Ectodermal cell (in vitro differentiated cells): Measurements from ENCODE around the gene PEF1.

Experiments
- H3K27ac ChIP-seq: 2 replicates; pipeline ENCODE4 v1.7.0; 2013; ENCODE audit warnings: mild to moderate bottlenecking, low read depth, low read length; ENCODE audit not compliant: insufficient read depth, poor library complexity, severe bottlenecking
- H3K27me3 ChIP-seq: 2 replicates; pipeline ENCODE4 v1.7.0; 2013; ENCODE audit warnings: mild to moderate bottlenecking, low read length; ENCODE audit not compliant: insufficient read depth, control insufficient read depth, poor library complexity, severe bottlenecking
- H3K36me3 ChIP-seq: one replicate; pipeline ENCODE4 v1.7.0; 2013; ENCODE audit warnings: low read length; ENCODE audit not compliant: control insufficient read depth, insufficient read depth
- H3K4me1 ChIP-seq: one replicate; pipeline ENCODE4 v1.7.0; 2013; ENCODE audit warnings: low read length; ENCODE audit not compliant: control insufficient read depth, insufficient read depth
- H3K4me3 ChIP-seq: 2 replicates; pipeline ENCODE4 v1.7.0; 2013; ENCODE audit warnings: low read depth, low read length, control low read depth; ENCODE audit not compliant: insufficient read depth
- H3K9me3 ChIP-seq: 2 replicates; pipeline ENCODE4 v1.7.0; 2013; ENCODE audit warnings: mild to moderate bottlenecking, low read length, moderate library complexity; ENCODE audit not compliant: control insufficient read depth
- WGBS, 2 experiments: methylation state at CpG; one replicate each; pipeline ENCODE4 v1.1.7; 2013; ENCODE audit warnings: missing lambda C conversion rate in 2 of 2; 5-methylcytosine and 5-hydroxymethylcytosine counted together

Gene PEF1

DNA sequence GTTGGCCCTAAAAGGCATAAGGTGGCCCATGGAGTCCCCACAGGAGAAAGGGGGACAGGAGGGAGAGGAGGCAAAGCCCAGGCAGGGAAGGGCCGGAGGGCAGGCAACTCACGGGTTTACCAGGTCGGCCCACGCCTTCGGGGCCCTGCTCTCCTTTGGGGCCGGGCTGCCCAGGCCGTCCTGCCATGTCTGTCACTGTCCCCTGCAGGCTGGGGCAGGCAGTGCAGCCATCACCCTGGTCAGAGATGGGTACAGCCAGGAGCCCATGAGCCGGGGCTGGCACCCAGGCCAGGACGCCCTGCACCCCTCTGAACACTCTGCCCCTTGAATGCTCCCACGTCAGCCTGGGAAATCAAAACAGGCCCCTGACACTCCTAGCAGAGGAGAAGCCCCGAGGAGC, 39.3 kb upstream of the PEF1 start:
- H3K4me3 ChIP-seq, result no peak overlapping the region
- H3K9me3 ChIP-seq, result no peaks in the 10 kb centered on the region
- peaks cover 9% of the 10 kb centered on the region for H3K4me1 ChIP-seq
- WGBS, 2 experiments, result 79 to 81% methylated on average over 11 of the region's 11 CpGs
- H3K27me3 ChIP-seq, result no peaks in the 10 kb centered on the region
- no peak overlapping the region for H3K27ac ChIP-seq
- H3K36me3 ChIP-seq, result no peaks in the 10 kb centered on the region

- no peaks in the 10 kb centered on the region for H3K9me3 ChIP-seq
- H3K27me3 ChIP-seq, result no peaks in the 10 kb centered on the region
- no peak overlapping the region for H3K27ac ChIP-seq
- H3K36me3 ChIP-seq, result no peaks in the 10 kb centered on the region
- no peak overlapping the region for H3K4me3 ChIP-seq
- 84 to 85% methylated on average over 9 of the region's 9 CpGs for WGBS, 2 experiments
- peaks cover 7% of the 10 kb centered on the region for H3K4me1 ChIP-seq
Measured at GRCh38 chr1:31681415-31681814, 36.7 kb upstream of the PEF1 start.

- no peaks in the 10 kb centered on the region for H3K36me3 ChIP-seq
Measured at GRCh38 chr1:31679676-31680230, 35.1 kb upstream of the PEF1 start.

DNA sequence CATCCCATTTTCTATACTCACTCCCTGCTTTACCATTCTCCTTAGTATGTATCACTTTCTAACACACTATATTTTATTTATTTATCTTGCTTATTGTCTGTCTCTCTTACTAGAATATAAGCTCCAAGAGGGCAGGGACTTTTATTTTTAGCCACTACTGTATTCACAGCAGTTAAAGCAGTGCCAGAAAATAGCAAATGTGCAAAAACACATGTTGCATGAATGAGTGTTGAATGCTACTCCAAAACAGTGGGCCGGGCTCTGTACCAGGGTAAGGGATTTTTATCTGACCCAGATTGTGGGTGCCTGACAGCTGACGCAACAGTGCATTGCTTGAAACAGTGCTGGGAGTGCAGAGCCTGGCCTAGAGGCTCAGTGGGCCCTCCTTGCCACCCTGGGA, 34.4 kb upstream of the PEF1 start:
- Histone ChIP-seq H3K27ac (no peak overlapping the region), H3K27me3 (no peaks in the 10 kb centered on the region), H3K4me1 (peaks cover 7% of the 10 kb centered on the region), H3K9me3 (no peaks in the 10 kb centered on the region), H3K4me3 (no peak overlapping the region), H3K36me3 (no peaks in the 10 kb centered on the region)
- 47 to 49% methylated on average over 2 of the region's 2 CpGs for WGBS, 2 experiments

More at GRCh38 chr1:31679676-31680230, 35.1 kb upstream of the PEF1 start:
- Histone ChIP-seq H3K27me3 (no peaks in the 10 kb centered on the region), H3K4me3 (no peak overlapping the region), H3K4me1 (peaks cover 7% of the 10 kb centered on the region), H3K9me3 (no peaks in the 10 kb centered on the region), H3K27ac (no peak overlapping the region)
- 91 to 92% methylated on average over 23 of the region's 23 CpGs for WGBS, 2 experiments

DNA sequence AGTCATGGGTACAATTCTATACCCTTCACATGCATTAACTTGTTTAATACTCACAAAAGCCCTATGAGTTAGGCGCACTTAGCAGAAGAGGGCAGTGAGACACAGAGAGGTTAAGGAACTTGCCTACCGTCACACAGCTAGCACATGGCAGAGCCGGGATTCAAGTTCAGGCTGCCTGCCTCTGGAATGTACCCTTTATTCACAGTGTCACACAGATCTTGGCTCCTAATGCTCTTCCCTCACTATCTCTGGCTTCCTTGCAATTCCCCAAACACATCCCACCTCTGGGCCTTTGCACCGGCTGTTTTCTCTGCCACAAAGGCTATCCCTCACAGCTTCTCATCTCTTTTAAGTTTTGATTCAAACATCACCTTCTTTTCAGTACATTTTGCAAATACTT, 34.0 kb upstream of the PEF1 start:
- Histone ChIP-seq H3K9me3 (no peaks in the 10 kb centered on the region), H3K27ac (no peak overlapping the region), H3K4me1 (peaks cover 7% of the 10 kb centered on the region), H3K4me3 (no peak overlapping the region), H3K36me3 (no peaks in the 10 kb centered on the region), H3K27me3 (no peaks in the 10 kb centered on the region)
- 91 to 92% methylated on average over 4 of the region's 4 CpGs for WGBS, 2 experiments

DNA sequence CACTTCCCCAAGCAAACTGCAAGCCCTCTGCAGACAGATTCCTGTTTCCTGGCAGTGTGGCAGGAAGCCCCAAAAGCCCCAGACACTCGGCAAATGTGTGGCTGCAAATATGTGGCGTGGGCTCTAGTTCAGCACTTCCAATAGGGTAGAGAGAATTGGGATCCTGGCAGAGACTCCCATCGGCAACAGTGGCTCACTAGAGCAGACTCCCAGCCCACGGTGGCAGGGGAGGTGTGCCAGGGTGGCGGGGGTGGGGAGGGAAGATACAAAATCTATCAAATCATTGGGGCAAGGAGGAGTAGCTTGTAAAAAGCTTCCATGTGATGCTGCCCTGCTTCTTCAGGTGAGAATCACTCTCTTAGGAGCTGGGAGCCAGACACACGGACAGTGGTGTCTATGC, 33.3 kb upstream of the PEF1 start:
- Histone ChIP-seq H3K4me3 (no peak overlapping the region), H3K27me3 (no peaks in the 10 kb centered on the region), H3K4me1 (peaks cover 7% of the 10 kb centered on the region), H3K36me3 (no peaks in the 10 kb centered on the region), H3K27ac (no peak overlapping the region), H3K9me3 (no peaks in the 10 kb centered on the region)
- 85 to 91% methylated on average over 6 of the region's 6 CpGs for WGBS, 2 experiments

- Histone ChIP-seq H3K4me3 (no peak overlapping the region), H3K4me1 (peaks cover 7% of the 10 kb centered on the region), H3K36me3 (no peaks in the 10 kb centered on the region), H3K27ac (no peak overlapping the region), H3K27me3 (no peaks in the 10 kb centered on the region), H3K9me3 (no peaks in the 10 kb centered on the region)
- whole genome bisulfite sequencing, 2 experiments, result 65 to 67% methylated on average over 3 of the region's 3 CpGs
Measured at GRCh38 chr1:31677401-31677800, 32.7 kb upstream of the PEF1 start.

DNA sequence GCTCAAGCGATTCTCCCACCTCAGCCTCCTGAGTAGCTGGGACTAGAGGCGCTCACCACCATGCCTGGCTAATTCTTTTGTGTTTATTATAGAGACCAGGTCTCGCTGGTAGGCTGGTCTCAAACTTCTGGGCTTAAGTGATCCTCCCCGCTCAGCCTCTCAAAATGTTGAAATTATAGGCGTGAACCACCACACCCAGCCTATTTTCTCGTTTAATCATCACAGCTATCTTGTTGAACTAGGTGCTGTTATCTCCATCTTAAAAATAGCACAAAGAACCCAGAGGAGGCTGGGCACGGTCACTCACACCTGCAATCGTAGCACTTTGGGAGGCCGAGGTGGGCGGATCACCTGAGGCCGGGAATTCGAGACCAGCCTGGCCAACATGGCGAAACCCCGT, 31.1 kb upstream of the PEF1 start:
- Histone ChIP-seq H3K4me3 (no peak overlapping the region), H3K36me3 (no peaks in the 10 kb centered on the region), H3K4me1 (no peaks in the 10 kb centered on the region), H3K27ac (no peak overlapping the region), H3K27me3 (no peaks in the 10 kb centered on the region), H3K9me3 (no peaks in the 10 kb centered on the region)
- 94 to 95% methylated on average over 14 of the region's 14 CpGs for WGBS, 2 experiments

DNA sequence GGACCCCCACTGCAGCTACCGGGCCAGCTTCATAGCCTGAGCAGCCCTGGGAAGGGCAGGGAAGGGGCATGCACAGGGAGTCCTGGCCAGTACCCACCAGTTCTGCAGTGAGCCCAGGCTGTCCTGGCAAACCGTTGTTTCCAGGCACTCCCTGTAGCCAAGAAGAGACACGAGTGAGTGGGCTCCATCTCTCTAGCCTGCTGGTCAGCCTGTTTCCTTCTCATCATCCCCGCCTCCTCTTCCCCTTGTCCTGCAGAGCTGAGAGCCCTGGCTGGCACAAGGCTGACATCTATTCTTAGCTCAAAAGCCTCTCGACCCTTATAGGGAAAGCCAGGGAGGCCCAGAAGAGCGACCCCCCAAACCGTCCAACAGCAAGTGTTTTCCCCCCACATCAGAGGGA, 30.5 kb upstream of the PEF1 start:
- no peaks in the 10 kb centered on the region for H3K36me3 ChIP-seq
- WGBS, 2 experiments, result 78 to 80% methylated on average over 7 of the region's 7 CpGs
- H3K9me3 ChIP-seq, result no peaks in the 10 kb centered on the region
- no peak overlapping the region for H3K4me3 ChIP-seq
- H3K4me1 ChIP-seq, result no peaks in the 10 kb centered on the region
- H3K27me3 ChIP-seq, result no peaks in the 10 kb centered on the region
- H3K27ac ChIP-seq, result no peak overlapping the region

DNA sequence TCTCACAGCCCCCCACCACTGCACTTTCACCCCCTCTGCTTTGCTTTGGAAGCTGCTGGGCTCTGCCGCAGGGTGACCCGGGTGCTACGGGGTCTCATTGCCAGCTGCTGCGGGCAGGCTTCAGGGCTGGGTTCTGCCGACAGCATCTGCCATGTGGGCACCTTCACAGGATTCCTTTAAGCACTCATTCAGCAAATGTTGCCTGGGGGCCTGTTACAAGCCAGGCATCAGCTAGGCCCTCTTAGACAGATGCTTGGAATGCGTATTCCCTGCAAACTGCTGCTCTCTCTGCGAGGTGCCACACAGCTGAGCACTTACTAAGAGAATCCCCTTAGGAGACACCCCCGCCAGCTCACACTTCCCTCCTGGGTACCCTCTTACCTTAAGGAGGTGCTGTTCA, 29.9 kb upstream of the PEF1 start:
- 69 to 70% methylated on average over 8 of the region's 8 CpGs for WGBS, 2 experiments
- Histone ChIP-seq H3K27me3 (no peaks in the 10 kb centered on the region), H3K36me3 (no peaks in the 10 kb centered on the region), H3K4me1 (no peaks in the 10 kb centered on the region), H3K9me3 (no peaks in the 10 kb centered on the region), H3K4me3 (no peak overlapping the region), H3K27ac (no peak overlapping the region)

- Histone ChIP-seq H3K4me3 (no peak overlapping the region), H3K36me3 (no peaks in the 10 kb centered on the region), H3K9me3 (no peaks in the 10 kb centered on the region), H3K4me1 (no peaks in the 10 kb centered on the region), H3K27me3 (no peaks in the 10 kb centered on the region), H3K27ac (no peak overlapping the region)
- 94 to 98% methylated on average over 9 of the region's 9 CpGs for WGBS, 2 experiments
Measured at GRCh38 chr1:31673433-31673832, 28.8 kb upstream of the PEF1 start.
